HCT116 (cell line): ENCODE measurements around the gene CPM.
A peak's percentile ranks its signal among the peaks of the same experiment; 100 is the strongest.

Experiments used
- FOSL1 ChIP-seq: IDR thresholded peaks from 2 replicates; pipeline ENCODE4 v1.6.1; 2012; ENCODE audit warnings: low read depth
- POLR2A ChIP-seq: IDR thresholded peaks from 2 replicates; pipeline ENCODE4 v1.7.0; 2011; ENCODE audit warnings: borderline replicate concordance; ENCODE audit not compliant: insufficient read depth, insufficient read length; ENCODE audit errors: extremely low read depth

- TF ChIP-seq POLR2A (peak; percentile 72), FOSL1 (peak; percentile 25)
These were observed 125.2 kb downstream of the CPM start, which contains the start of gene MDM2 for GRCh38 chr12:68807576-68808387.
